ENCODE measurements around the gene STT3B. TPM values are rescaled to one million over a fixed set of nuclear protein-coding genes. Genes with fewer than 3 reads are reported as not detected.
A peak's percentile ranks its signal among the peaks of the same experiment; 100 is the strongest.

Gene STT3B
- total RNA-seq, 1 donor from 2014 or later = 66.1 TPM

- DNase-seq = no peak
- no peaks in the 10 kb centered on the region for H3K27me3 Mint-ChIP-seq
- intact Hi-C loops (cut with micrococcal nuclease) = loop anchor here (2.0 kb wide), 1 partner anchor 16 kb away; no protein-coding TSS in a partner anchor
- H3K4me3 Mint-ChIP-seq = no peak overlapping the region
- peaks cover 2% of the 10 kb centered on the region for H3K36me3 Mint-ChIP-seq (ENCODE audit: low read depth)
- POLR2A ChIA-PET = no interaction called here
- TF ChIP-seq CTCF (IDR thresholded peaks at IDR 0.05) = no peak
- H3K27ac Mint-ChIP-seq = no peak overlapping the region
- CTCF ChIA-PET = interaction anchor here (1.1 to 1.3 kb wide), 2 partner anchors 13 to 138 kb away, joined by 3 read pairs; no protein-coding TSS in a partner anchor
- peaks cover 83% of the 10 kb centered on the region for H3K4me1 Mint-ChIP-seq
- no peaks in the 10 kb centered on the region for H3K9me3 Mint-ChIP-seq
- ATAC-seq (ENCODE audit: low read depth) = peak; percentile 69
Measured at GRCh38 chr3:31567036-31567435, 34.3 kb downstream of the STT3B start.

- no peaks in the 10 kb centered on the region for H3K27me3 Mint-ChIP-seq
- H3K36me3 Mint-ChIP-seq (ENCODE audit: low read depth) = peaks cover 2% of the 10 kb centered on the region
- no peaks in the 10 kb centered on the region for H3K9me3 Mint-ChIP-seq
- POLR2A ChIA-PET = interaction anchor here (0.5 to 1.3 kb wide), 2 partner anchors 36 to 512 kb away, joined by 4 to 6 read pairs; partner anchors contain the start of gene STT3B
- H3K4me1 Mint-ChIP-seq = peaks cover 68% of the 10 kb centered on the region
- CTCF ChIA-PET = interaction anchor here (0.6 to 1.2 kb wide), 2 partner anchors 18 to 74 kb away, joined by 3 read pairs; no protein-coding TSS in a partner anchor
- H3K27ac Mint-ChIP-seq = no peak overlapping the region
- TF ChIP-seq CTCF (IDR thresholded peaks at IDR 0.05) = no peak
- no peak overlapping the region for H3K4me3 Mint-ChIP-seq
- intact Hi-C loops (cut with micrococcal nuclease) = no loop called here
- no peak for ATAC-seq (ENCODE audit: low read depth)
- DNase-seq = no peak
Measured at GRCh38 chr3:31568649-31569048, 35.9 kb downstream of the STT3B start.

GRCh38 chr3:31571325-31571724 lies 38.6 kb downstream of the STT3B start:
- ChIA-PET POLR2A (interaction anchor here (1.3 kb wide), 1 partner anchor 39 kb away, joined by 4 read pairs; no protein-coding TSS in a partner anchor), CTCF (no interaction called here)
- Mint-ChIP-seq H3K27ac (peak overlapping the region; percentile 36), H3K9me3 (no peaks in the 10 kb centered on the region), H3K4me3 (no peak overlapping the region), H3K36me3 (ENCODE audit: low read depth) (peaks cover under 1% of the 10 kb centered on the region), H3K27me3 (no peaks in the 10 kb centered on the region), H3K4me1 (peaks cover 62% of the 10 kb centered on the region)
- intact Hi-C loops (cut with micrococcal nuclease) = loop anchor here (2.0 kb wide), 1 partner anchor 15 kb away; no protein-coding TSS in a partner anchor
- no peak for TF ChIP-seq CTCF (IDR thresholded peaks at IDR 0.05)
- DNase-seq = no peak
- ATAC-seq (ENCODE audit: low read depth) = no peak

- no peaks in the 10 kb centered on the region for H3K9me3 Mint-ChIP-seq
- peaks cover 53% of the 10 kb centered on the region for H3K4me1 Mint-ChIP-seq
- ATAC-seq (ENCODE audit: low read depth) (no peak), DNase-seq (no peak)
- H3K27ac Mint-ChIP-seq = peak overlapping the region; percentile 10
- H3K27me3 Mint-ChIP-seq = no peaks in the 10 kb centered on the region
- intact Hi-C loops (cut with micrococcal nuclease) = loop anchor here (1.0 to 2.0 kb wide), 2 partner anchors 9 to 40 kb away; partner anchors contain the start of gene STT3B
- ChIA-PET CTCF (no interaction called here), POLR2A (interaction anchor here (1.3 kb wide), 1 partner anchor 40 kb away, joined by 4 read pairs; no protein-coding TSS in a partner anchor)
- H3K36me3 Mint-ChIP-seq (ENCODE audit: low read depth) = peaks cover 6% of the 10 kb centered on the region
- H3K4me3 Mint-ChIP-seq = no peak overlapping the region
- TF ChIP-seq CTCF (IDR thresholded peaks at IDR 0.05) = no peak
Measured at GRCh38 chr3:31572236-31573004, 39.7 kb downstream of the STT3B start.

GRCh38 chr3:31573036-31573779 lies 40.5 kb downstream of the STT3B start:
- Mint-ChIP-seq H3K36me3 (ENCODE audit: low read depth) (peaks cover 12% of the 10 kb centered on the region), H3K4me3 (no peak overlapping the region), H3K27me3 (no peaks in the 10 kb centered on the region), H3K9me3 (no peaks in the 10 kb centered on the region), H3K27ac (no peak overlapping the region), H3K4me1 (peaks cover 56% of the 10 kb centered on the region)
- ATAC-seq (ENCODE audit: low read depth) = peak; percentile 71
- intact Hi-C loops (cut with micrococcal nuclease) = loop anchor here (1.0 to 2.0 kb wide), 2 partner anchors 8 to 40 kb away; partner anchors contain the start of gene STT3B
- TF ChIP-seq CTCF (IDR thresholded peaks at IDR 0.05) = no peak
- CTCF ChIA-PET = no interaction called here
- DNase-seq = no peak
- POLR2A ChIA-PET = no interaction called here

Data from activated B cell treated with CpG ODN at 0.5 μM for 24 hours (primary cell).